NOMO-1 (cell line): ENCODE data around the gene SEMA6B.
A peak's percentile ranks its signal among the peaks of the same experiment; 100 is the strongest.
"Not testable (repeated sequence)": the region's sequence is repeated elsewhere in the genome, so short reads cannot be mapped to it uniquely, and the experiment has no call there.

Experiments used
- DNase-seq, 2 experiments: peaks; one replicate each; lab custom pipeline; 2025; ENCODE audit not compliant: unreplicated experiment in 2 of 2; lab: John Stamatoyannopoulos, UW

SEMA6B gene

DNA sequence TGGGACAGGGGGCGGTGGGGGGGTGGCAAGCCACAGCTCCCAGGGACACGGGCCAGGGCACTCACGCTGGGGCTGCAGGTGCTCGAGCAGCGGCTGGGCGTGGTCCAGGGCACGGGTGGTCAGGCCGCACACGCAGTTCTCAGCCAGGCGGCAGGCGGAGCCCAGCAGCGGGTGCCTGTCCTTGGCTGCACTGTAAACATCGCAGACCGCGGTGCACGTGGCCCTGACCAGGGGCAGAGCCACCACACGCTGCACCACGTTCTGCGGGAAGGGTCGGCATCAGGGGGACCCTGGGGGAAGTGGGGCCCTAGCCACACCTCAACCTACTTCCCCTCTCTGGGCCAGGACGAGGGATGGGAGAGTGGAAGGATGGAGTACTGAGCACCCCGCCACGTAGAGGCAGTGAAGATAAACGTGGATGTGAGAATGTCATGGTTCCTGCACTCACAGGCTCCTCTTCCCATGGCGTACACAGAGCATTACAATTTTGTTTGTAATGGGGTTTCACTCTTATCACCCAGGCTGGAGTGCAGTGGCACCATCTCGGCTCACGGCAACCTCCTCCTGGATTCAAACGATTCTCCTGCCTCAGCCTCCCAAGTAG, 27.8 kb downstream of the SEMA6B start:
- DNase-seq: no peak

DNA sequence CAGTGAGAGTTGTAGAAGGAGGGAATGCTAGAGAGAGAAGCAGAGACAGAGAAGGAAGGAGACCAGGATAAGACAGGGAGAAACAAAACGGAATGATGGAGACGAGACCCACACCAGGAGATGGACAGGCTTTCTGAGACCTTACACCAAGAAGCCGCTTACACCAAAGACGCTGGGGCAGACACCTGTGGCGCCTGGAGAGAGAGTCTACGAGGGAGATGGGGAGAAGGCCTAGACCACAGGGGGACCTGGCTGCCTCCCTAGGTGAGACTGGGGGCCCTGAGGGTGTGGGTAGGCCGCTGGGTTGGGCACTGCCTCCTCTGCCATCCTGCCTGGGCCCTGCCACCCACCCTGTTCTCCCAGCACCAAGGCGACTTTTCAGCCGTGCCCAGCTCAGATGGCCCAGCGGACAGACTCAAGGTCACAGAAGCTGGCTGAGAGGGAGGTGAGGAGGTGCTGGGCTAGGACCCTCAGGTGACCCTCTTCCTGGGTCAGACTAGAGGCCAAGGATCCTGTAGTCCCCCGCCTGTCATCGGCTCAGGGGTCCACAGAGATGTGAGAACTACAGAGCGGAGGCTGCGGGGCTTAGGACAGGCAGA, 29.5 kb downstream of the SEMA6B start:
- no peak for DNase-seq

DNA sequence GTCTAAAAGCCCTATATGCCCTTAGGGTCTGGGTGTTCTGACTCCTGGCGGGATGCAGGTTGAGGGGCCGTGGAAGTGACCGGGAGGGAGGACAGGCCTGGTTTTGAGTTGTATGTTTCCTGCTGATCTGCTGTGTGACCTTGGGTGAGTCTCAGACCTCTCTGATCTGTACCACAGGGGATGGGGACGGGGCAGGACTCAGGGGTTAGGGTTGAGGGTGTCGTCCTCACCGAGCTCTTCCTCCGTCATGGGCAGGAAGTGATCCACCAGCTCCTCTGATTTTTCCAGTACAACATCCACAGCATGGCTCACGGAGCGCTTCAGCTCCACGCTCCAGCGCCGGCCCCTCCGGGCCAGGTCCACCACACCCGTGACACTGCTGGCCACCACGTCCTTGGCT, 30.6 kb downstream of the SEMA6B start:
- DNase-seq: no peak

DNA sequence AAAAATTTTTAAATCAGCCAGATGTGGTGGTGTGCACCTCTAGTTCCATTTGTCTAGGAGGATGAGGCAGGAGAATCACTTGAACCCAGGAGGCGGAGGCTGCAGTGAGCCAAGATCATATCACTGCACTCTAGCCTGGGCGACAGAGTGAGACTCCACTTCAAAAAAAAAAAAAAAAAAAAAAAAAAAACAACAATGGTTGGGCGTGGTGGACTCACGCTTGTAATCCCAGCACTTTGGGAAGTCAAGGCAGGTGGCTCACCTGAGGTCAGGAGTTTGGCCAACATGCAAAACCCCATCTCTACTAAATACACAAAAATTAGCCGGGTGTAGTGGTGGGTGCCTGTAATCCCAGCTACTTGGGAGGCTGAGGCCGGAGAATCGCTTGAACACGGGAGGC, 32.1 kb downstream of the SEMA6B start:
- DNase-seq: not testable (repeated sequence)

DNA sequence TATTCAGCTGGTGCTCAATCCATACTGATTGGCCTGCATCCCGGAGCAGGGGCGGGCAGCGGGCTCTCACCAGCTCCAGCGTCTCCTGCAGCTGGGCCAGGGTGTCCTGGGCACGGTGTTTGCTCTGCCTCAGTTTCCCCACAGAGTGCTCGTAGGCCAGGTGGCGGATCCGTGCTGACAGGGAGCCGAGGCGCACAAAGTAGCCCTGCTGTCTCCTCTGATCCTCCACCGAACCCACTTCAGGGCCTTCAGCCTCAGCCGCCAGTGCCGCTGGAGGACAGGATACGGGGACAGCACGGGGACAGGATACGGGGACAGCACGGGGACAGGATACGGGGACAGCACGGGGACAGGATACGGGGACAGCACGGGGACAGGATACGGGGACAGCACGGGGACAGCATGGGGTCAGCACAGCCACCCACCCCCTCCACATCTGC, 33.9 kb downstream of the SEMA6B start:
- no peak for DNase-seq

DNA sequence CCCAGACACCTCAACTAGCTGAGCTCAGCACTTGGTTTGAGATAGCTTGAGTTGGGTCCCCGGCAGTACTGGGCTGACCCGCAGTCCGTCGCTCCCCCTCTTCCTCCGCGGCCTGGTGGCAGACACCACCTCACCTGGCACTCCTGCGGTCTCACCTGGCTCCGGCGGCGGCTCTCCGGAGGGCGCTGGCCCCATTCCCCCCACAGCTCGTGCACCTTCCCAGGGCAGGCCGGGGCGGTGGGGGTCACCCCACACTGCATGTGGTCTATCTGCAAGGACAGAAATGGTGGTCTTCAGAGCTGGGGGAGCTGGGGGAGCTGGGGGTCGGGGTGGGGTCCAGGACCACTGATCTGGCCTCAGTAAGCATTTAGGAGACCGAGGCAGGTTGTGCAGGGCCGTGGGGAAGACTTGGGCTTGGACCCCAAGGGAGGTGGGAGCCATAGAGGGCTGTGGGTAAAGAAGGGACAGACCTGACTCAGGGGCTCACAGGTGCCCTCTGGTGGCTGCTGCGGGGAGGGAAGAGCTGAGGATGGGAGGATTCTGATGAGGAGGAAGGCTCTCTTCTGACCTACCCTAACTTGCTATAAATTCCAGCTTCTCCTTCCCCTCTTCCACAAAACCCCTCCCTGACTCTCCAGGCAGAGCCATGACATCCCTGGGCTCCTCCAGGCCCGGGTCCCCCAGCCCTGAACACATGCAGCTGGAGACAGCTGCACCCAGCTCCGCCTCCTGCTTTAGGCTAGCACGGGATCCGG, 34.5 kb downstream of the SEMA6B start:
- peak; percentile 22 to 37 for DNase-seq

DNA sequence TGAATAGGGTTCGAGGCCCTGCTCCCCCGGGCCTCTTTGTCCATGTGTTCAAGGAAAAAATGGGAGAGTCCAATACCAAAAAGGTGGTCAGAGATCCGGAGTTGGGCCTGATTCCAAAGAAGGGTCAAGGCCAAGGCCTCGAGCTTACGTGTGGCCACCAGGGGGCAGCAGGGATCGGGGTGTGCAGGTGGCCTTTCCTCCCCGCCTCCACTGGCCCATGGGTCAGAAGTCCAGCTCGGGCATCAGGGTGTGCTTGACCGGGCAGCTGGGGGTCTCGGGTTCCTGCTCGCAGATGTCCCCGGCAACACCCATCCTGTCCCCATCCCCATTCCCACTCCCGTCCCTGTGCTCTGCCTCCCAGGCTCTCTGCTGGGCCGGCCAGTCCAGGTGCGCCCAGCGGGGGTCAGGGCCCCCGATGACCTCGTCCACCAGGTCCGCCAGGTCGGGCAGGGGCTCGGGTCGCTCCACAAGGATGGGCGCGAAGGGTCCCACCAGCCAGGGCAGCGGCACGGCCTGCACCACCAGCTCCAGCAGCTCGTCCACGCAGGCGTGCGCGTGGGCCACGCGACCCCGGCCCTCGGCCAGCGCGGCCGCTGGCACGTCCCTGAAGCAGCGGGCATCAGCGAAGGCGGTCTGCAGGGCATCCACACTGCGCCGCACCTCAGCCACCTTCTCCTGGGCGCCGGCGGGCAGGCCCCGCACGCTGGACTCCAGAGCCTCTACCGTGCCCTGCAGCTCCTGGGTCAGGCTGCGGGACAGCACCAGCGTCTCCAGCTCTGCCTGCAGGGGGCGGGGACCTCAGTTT, 36.0 kb downstream of the SEMA6B start:
- DNase-seq: peak; percentile 2 to 58

DNA sequence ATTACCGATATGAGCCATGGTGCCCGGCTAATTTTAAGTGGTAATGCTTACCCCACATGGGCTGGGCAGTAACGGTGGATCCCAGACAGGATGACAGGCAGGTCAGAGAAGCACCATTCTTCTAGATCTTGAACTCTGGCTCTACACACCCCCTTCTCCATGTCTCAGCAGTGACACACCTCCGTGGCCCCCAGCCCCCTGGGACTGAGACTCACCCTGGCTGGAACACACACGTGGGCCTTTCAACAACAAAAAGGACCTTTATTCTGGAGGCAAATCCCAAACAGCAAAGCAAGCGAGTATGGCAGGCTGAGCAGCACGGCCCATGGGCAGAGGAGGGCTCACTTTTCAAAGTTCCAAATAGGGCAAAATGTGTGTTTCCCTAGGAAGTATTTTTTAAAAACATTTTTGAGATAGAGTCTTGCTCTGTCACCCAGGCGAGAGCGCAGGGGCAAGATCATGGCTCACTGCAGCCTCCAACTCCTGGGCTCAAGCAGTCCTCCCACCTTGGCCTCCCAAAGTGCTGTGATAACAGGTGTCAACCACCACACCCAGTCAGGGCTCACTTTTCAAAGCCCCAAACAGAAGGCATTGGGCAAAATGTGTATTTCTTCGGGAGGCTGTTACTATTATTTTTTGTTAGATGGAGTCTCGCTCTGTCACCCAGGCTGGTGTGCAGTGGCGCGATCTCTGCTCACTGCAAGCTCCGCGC, 37.0 kb downstream of the SEMA6B start:
- DNase-seq: no peak

DNA sequence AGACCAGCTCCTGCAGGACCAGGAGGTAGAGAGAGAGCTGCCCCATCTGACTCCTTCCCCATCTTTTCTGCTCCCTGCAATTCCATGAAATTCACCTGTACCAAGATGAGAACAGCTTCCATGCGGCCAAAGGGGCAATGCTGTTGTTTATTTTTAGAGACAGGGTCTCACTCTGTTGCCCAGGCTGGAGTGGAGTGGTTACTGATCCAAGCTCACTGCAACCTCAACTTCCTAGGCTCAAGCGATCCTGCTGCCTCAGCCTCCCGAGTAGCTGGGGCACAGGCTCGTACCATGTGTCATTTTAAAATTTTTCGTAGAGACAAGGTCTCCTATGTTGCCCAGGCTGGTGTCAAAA, 37.6 kb downstream of the SEMA6B start:
- DNase-seq: no peak

DNA sequence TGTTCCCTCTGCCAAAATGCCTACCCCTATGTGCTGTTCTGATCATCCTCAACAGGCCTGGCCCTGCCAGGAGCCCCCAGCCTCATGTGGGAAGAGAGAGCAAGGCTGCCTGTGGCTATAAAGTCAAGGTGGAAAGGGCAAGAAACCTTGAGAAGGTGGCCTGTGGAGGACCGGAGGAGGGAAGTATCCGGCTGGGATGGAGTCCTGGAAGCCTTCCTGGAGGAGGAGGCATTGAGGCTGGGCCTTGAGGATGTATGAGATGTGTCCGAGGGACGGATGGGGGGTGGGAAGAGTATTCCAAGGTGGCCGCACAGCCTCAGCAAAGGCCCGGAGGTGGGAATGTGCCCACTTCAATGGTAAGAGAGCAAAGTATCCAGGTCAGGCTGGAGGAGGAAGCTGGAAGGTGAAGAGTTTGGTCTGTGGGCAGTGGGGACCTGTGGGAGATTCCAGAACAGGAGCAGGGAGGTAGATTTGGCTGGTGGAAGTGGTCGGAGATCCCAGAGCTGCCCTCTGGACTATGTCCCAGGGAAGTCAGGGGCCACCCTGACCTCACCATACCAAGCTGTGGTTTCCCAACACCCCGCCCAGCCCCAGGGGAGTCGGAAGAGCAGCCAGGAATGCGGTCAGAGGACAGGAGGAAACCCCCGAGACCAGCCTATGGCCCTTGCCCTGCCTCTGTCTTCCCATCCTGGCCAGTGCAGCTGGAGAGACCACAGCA, 38.2 kb downstream of the SEMA6B start:
- no peak for DNase-seq

DNA sequence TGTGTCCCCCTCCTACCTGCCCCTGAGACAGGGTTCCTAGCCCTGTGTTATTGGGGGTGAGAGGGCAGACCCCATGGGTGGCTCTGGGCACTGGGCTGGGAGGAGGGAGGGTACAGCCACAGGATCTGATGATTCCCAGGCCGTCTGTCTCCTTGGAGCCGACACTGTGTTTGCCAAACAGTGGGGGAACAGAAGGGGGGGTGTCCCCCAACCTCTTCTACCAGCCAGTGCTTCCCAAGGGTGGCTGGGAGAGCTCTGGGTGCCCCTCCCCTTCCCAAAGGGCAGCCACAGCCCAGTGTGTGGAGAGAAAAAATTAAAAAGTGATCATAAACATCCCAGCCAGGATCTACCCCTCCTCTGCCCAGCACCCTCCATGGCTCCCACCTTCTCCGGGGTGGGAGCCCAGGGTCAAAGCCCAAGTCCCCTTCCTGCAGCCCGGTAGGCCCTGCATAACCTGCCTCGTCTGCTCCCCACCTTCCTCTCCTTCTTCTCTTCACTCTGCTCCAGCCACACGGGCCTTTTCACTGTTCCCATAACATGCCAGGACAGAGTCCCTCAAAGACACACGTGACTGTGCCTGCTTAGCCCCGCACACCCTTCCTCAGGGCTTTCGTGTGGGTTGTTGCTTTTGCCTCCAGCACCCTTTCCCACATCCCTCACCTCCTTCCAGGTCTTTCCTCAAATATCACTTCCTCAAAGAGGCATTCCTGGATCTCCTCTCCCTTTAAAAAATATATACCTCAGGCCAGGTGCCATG, 39.8 kb downstream of the SEMA6B start:
- no peak for DNase-seq

DNA sequence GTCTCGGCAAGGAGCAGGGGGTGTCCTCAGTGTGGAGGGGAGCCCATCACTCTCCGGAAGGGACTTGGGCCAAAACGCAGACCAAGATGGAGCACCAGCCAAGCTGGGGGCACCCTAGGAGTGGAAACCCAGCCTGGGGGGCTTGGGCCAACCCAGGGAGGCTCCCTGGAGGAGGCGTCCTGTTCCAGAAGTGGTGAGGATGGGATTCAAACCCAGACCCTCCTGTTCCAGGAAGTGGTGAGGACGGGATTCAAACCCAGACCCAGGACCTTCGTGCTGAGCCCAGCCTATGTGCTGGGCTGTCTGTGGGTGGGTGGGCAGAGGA, 40.4 kb downstream of the SEMA6B start:
- no peak for DNase-seq

DNA sequence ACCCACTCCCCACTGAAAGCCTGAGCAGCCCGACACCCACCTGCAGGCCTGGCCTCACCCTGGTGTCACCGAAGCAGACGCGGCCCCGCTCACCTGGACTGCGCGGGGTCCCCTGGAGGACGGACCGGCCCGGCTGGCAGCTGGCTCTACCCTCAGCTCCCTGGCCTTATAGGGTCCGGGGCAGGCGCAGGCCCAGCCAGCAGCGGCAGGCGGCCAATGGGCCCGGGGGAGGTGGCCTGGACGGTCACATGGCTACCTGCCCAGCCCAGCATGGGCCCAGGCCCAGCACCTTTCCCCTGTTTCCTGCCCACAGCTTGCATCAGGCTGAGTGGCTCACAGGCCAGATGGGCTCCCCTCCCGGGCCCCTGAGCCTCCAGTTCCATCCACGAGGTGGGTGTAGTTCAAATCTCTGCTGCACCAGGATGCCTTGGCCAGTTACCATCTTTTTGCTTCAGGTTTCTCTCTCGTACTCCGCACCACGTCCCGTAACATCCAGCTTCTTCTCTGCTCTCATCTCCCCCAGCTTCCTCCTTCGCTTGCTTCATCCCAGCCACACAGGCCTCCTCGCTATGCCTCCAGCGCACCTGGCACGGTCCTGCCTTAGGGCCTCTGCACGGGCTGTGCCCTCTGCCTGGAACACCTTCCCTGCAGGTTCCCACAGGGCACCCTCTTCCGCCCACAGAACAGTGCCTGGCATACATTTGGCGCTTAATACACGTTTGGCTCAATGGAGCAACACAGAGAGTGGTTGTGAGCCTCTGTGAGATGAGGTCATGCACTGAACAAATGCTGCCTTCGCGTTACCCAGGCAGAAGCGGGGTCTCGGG, 40.9 kb downstream of the SEMA6B start, which contains the start of gene PLIN4:
Gene PLIN4, minus strand, starts transcription at position 142 of the 827 bp plus-strand sequence. CDS start 214 bp downstream, outside the sequence.
- DNase-seq: no peak

DNA sequence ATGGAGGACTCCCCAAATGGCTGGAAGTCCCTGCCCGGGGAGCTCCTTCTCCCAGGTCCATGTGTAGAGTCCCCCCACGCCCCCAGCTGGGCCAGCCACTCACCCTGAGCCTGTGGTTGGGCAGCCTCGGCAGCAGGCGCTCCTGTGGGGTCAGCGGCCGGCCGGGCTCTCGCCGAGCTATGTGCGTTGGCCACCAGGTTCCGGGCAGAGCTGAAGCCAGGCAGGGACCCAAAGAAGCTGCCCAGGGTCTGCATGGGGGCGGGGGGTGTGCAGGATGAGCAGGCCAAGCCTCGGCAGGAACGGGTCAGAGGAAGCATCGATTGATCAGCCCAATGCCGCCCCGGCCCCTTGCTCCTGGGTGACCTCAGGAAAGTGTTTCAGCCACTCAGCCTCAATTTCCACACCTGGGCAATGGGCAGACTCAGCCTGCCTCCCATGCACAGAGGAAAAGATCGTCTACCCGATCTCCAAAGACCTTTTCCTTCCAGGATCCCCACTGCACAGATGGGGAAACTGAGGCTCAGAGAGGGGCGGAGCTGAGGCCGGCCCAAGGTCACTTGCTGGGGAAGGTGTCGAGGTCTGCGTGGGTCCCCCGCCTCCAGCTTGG, 41.9 kb downstream of the SEMA6B start:
- DNase-seq: no peak

DNA sequence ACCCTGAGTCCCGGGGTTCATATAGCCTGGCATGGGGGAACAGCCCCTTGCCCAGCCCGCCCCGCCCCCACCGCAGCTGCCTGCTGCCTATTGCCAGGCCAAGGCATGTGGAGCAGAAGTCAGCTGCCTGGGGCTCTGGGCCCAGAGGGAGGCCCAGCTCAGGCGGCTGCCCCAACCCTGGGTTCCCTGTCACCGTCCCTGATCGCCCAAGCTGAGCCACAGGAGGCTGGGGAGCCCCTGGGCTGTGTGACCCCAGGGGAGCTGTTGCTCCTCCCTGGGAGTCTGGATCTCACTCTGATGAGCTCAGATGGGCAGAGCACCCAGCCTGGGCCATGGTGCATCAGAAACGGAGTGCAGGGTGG, 42.6 kb downstream of the SEMA6B start:
- DNase-seq: no peak

DNA sequence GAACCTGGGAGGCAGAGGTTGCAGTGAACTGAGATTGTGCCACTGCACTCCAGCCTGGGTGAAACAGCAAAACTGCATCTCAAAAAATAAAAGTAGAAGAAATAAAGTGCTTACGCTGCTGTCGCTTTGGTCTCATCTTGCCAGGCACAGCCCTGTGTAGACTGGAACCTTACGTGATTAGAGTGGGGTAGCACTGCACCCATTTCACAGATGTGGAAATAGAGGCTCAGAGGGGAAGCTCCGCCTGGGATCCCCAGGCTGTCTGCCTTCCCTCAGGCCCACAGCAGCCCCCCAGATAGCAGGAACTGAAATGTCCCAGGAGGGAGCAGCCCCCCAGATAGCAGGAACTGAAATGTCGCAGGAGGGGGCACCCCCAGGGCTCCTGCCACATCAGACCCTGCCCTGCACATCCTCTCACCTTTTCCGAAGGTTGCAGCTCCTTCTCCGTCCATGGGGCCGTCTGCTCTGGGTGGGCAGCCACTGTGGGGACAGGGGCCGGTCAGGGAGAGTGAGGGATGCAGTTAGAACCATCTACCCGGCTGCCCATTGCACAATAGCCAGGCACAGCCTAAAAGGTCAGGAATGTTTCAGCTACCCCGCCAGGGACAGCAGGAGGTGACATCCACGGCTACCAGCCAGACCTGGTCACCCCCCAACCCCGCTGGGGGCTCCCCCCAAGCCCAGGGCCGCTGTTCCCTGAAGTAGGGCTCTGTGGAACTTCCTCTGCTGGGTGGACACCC, 43.1 kb downstream of the SEMA6B start:
- no peak for DNase-seq

DNA sequence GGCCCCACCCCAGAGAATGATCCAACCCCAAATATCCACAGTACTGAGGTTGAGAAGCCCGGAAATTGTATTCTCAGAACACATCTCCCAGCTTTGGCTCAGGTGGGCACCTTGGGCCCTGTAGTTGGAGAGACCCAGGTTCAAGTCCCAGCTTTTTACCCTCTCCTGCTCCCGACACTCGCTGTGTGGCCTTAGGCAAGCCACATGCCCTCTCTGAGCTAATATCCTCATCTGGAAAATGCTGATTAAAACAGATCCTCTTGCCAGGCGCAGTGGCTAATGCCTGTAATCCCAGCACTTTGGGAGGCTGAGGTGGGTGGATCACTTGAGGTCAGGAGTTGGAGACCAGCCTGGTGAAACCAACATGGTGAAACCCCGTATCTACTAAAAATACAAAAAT, 43.8 kb downstream of the SEMA6B start:
- DNase-seq: no peak

DNA sequence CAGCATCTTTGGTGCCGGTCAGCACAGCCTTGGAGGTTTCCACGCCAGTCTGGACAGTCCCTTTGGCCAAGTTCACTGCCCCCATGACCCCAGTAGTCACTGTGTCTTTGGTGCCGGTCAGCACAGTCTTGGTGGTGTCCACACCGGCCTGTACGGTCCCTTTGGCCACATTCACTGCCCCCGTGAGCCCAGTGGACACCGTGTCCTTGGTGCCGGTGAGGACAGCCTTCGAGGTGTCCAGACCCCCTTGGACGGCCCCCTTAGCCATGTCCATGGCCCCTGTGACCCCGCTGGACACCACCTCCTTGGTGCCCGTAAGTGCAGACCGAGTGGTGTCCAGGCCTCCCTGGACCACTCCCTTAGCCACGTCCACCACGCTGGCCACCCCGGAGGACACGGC, 46.2 kb downstream of the SEMA6B start:
- no peak for DNase-seq
